Measurements from ENCODE around the gene LMNTD2. TPM values are rescaled to one million over a fixed set of nuclear protein-coding genes. Genes with fewer than 3 reads are reported as not detected.

Gene LMNTD2
- total RNA-seq, 2 donors from 2014 or later, result 8.7 to 19.2 TPM

- Histone ChIP-seq H3K4me3 (peak overlapping the region; percentile 50 to 65), H3K9me3 (no peaks in the 10 kb centered on the region), H3K36me3 (no peaks in the 10 kb centered on the region), H3K27me3 (replicated peaks; ENCODE audit: insufficient read depth) (no peaks in the 10 kb centered on the region), H3K4me1 (replicated peaks) (peaks cover 13% of the 10 kb centered on the region), H3K27ac (peak overlapping the region; percentile 77 to 84)
- peak; percentile 92 for DNase-seq (ENCODE audit: low spot score)
- WGBS, result 2% methylated on average over 42 of the region's 123 CpGs
- intact Hi-C loops (cut with DNase I), result no loop called here
- TF ChIP-seq POLR2AphosphoS5 (IDR thresholded peaks at IDR 0.05) (peak; percentile 56), POLR2A (IDR thresholded peaks at IDR 0.05) (peak; percentile 87), CTCF (IDR thresholded peaks at IDR 0.05) (peak in 1 of 4 experiments; percentile 15)
These were observed 8.0 kb upstream of the LMNTD2 start for GRCh38 chr11:568306-569157.

- H3K27me3 ChIP-seq (replicated peaks; ENCODE audit: insufficient read depth), result no peaks in the 10 kb centered on the region
- H3K9me3 ChIP-seq, result no peaks in the 10 kb centered on the region
- DNase-seq (ENCODE audit: low spot score), result no peak
- H3K36me3 ChIP-seq, result no peaks in the 10 kb centered on the region
- intact Hi-C loops (cut with DNase I), result no loop called here
- TF ChIP-seq CTCF (IDR thresholded peaks at IDR 0.05), result no peak
- no peak for TF ChIP-seq POLR2AphosphoS5 (IDR thresholded peaks at IDR 0.05)
- no peak for TF ChIP-seq POLR2A (IDR thresholded peaks at IDR 0.05)
- WGBS, result 18% methylated on average over 31 of the region's 41 CpGs
- peak overlapping the region; percentile 77 to 84 for H3K27ac ChIP-seq
- H3K4me3 ChIP-seq, result peak overlapping the region; percentile 50 to 65
- peaks cover 16% of the 10 kb centered on the region for H3K4me1 ChIP-seq (replicated peaks)
These were observed 7.2 kb upstream of the LMNTD2 start for GRCh38 chr11:567629-568292.

- DNase-seq (ENCODE audit: low spot score), result no peak
- peak overlapping the region; percentile 77 to 84 for H3K27ac ChIP-seq
- intact Hi-C loops (cut with DNase I), result no loop called here
- 81% methylated on average over 18 of the region's 18 CpGs for WGBS
- H3K4me1 ChIP-seq (replicated peaks), result peaks cover 22% of the 10 kb centered on the region
- no peaks in the 10 kb centered on the region for H3K9me3 ChIP-seq
- H3K27me3 ChIP-seq (replicated peaks; ENCODE audit: insufficient read depth), result no peaks in the 10 kb centered on the region
- H3K36me3 ChIP-seq, result no peaks in the 10 kb centered on the region
- H3K4me3 ChIP-seq, result no peak overlapping the region
- no peak for TF ChIP-seq CTCF (IDR thresholded peaks at IDR 0.05)
- TF ChIP-seq POLR2AphosphoS5 (IDR thresholded peaks at IDR 0.05), result no peak
- no peak for TF ChIP-seq POLR2A (IDR thresholded peaks at IDR 0.05)
These were observed 6.6 kb upstream of the LMNTD2 start for GRCh38 chr11:567011-567628.

- Histone ChIP-seq H3K9me3 (no peaks in the 10 kb centered on the region), H3K27me3 (replicated peaks; ENCODE audit: insufficient read depth) (no peaks in the 10 kb centered on the region), H3K4me1 (replicated peaks) (peaks cover 22% of the 10 kb centered on the region), H3K4me3 (no peak overlapping the region), H3K27ac (peak overlapping the region in 1 of 2 donors; percentile 84), H3K36me3 (no peaks in the 10 kb centered on the region)
- TF ChIP-seq POLR2AphosphoS5 (IDR thresholded peaks at IDR 0.05) (no peak), POLR2A (IDR thresholded peaks at IDR 0.05) (no peak), CTCF (IDR thresholded peaks at IDR 0.05) (no peak)
- WGBS, result 89% methylated on average over 10 of the region's 12 CpGs
- intact Hi-C loops (cut with DNase I), result no loop called here
- no peak for DNase-seq (ENCODE audit: low spot score)
These were observed 5.5 kb upstream of the LMNTD2 start for GRCh38 chr11:565921-566509.
